ENCODE data around the gene RBM33.
"Not testable (repeated sequence)": the region's sequence is repeated elsewhere in the genome, so short reads cannot be mapped to it uniquely, and the experiment has no call there.

Gene RBM33

GRCh38 chr7:155662343-155663043 is 18.0 kb downstream of the RBM33 start:
- no peak for DNase-seq (ENCODE audit: low read depth)

GRCh38 chr7:155663937-155664336 is 19.5 kb downstream of the RBM33 start:
- no peak for DNase-seq (ENCODE audit: low read depth)

GRCh38 chr7:155665079-155665956 is 20.9 kb downstream of the RBM33 start:
- DNase-seq (ENCODE audit: low read depth) = no peak

- DNase-seq (ENCODE audit: low read depth) = no peak
Measured at GRCh38 chr7:155665957-155666287, 21.5 kb downstream of the RBM33 start.

GRCh38 chr7:155667241-155667829 is 22.9 kb downstream of the RBM33 start:
- no peak for DNase-seq (ENCODE audit: low read depth)

GRCh38 chr7:155669717-155670505 is 25.4 kb downstream of the RBM33 start:
- no peak for DNase-seq (ENCODE audit: low read depth)

- DNase-seq (ENCODE audit: low read depth) = no peak
Measured at GRCh38 chr7:155670521-155670920, 26.1 kb downstream of the RBM33 start.

- DNase-seq (ENCODE audit: low read depth) = no peak
Measured at GRCh38 chr7:155674556-155674955, 30.1 kb downstream of the RBM33 start.

- DNase-seq (ENCODE audit: low read depth) = no peak
Measured at GRCh38 chr7:155676052-155676451, 31.6 kb downstream of the RBM33 start.

GRCh38 chr7:155677688-155678087 is 33.2 kb downstream of the RBM33 start:
- DNase-seq (ENCODE audit: low read depth) = no peak

GRCh38 chr7:155680124-155680523 is 35.7 kb downstream of the RBM33 start:
- no peak for DNase-seq (ENCODE audit: low read depth)

- DNase-seq (ENCODE audit: low read depth) = no peak
Measured at GRCh38 chr7:155680864-155681263, 36.4 kb downstream of the RBM33 start.

GRCh38 chr7:155681663-155682062 is 37.2 kb downstream of the RBM33 start:
- no peak for DNase-seq (ENCODE audit: low read depth)

GRCh38 chr7:155682484-155682883 is 38.0 kb downstream of the RBM33 start:
- DNase-seq (ENCODE audit: low read depth) = no peak

- DNase-seq (ENCODE audit: low read depth) = no peak
Measured at GRCh38 chr7:155683098-155683497, 38.6 kb downstream of the RBM33 start.

- no peak for DNase-seq (ENCODE audit: low read depth)
Measured at GRCh38 chr7:155683714-155684113, 39.3 kb downstream of the RBM33 start.

- no peak for DNase-seq (ENCODE audit: low read depth)
Measured at GRCh38 chr7:155684543-155684942, 40.1 kb downstream of the RBM33 start.

GRCh38 chr7:155685070-155685790 is 40.8 kb downstream of the RBM33 start:
- DNase-seq (ENCODE audit: low read depth) = no peak

- no peak for DNase-seq (ENCODE audit: low read depth)
Measured at GRCh38 chr7:155685791-155686160, 41.3 kb downstream of the RBM33 start.

GRCh38 chr7:155686620-155687324 is 42.3 kb downstream of the RBM33 start:
- DNase-seq (ENCODE audit: low read depth) = not testable (repeated sequence)

GRCh38 chr7:155688237-155688636 is 43.8 kb downstream of the RBM33 start:
- DNase-seq (ENCODE audit: low read depth) = not testable (repeated sequence)
